ENCODE results near the gene TNFRSF4.

DNA sequence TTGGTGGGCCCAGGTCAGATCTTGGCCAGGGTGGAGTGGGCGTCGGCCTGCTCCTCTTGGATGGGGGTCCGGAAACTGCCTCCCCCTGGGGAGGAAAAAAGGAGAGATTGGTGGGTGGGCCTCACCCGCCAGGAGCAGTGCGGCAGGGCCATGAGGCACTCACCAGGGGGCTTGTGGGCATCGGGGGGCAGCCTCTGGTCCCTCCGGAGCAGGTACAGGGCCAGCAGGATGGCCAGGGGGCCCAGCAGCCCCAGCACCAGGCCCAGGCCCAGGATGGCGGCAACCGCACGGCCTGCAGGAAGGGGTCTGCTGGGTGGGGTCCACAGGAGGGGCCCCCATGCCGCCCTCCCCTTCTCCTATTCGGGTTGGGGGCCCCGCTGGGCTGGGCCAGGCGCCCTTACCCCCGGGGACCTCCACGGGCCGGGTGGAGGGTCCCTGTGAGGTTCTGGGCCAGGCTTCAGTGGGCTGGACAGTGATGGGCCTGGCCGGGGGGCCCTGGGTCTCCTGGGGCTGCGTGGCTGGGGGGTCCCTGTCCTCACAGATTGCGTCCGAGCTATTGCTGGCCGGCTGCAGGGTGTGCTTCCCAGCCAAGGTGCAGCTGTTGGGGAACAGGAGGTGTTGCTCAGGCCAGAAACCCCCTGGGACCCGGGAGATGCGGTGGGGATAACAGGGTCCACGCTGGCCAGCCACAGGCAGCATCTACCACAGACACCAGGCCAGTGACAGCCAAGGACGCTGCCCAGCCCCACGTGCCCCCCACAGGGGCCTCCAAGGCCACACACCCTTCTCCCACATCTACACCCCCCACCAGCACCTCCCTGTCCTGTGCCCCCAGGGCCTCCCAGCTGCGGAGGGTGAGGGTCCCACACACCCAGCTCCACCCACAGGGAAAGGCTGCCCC lies 2.2 kb downstream of the TNFRSF4 start:
- TF ChIP-seq, protein P1, sequence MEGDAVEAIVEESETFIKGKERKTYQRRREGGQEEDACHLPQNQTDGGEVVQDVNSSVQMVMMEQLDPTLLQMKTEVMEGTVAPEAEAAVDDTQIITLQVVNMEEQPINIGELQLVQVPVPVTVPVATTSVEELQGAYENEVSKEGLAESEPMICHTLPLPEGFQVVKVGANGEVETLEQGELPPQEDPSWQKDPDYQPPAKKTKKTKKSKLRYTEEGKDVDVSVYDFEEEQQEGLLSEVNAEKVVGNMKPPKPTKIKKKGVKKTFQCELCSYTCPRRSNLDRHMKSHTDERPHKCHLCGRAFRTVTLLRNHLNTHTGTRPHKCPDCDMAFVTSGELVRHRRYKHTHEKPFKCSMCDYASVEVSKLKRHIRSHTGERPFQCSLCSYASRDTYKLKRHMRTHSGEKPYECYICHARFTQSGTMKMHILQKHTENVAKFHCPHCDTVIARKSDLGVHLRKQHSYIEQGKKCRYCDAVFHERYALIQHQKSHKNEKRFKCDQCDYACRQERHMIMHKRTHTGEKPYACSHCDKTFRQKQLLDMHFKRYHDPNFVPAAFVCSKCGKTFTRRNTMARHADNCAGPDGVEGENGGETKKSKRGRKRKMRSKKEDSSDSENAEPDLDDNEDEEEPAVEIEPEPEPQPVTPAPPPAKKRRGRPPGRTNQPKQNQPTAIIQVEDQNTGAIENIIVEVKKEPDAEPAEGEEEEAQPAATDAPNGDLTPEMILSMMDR (IDR thresholded peaks at IDR 0.05) = no peak
- no peak for TF ChIP-seq POLR2A (IDR thresholded peaks at IDR 0.05)

Measured in lower leg skin (tissue), 3 donors.